ENCODE results near the gene C1GALT1. TPM values are rescaled to one million over a fixed set of nuclear protein-coding genes. Genes with fewer than 3 reads are reported as not detected.

Gene C1GALT1
- total and polyA plus RNA-seq, 9 of the 15 experiments (the other 6 are each of a cell fraction or from before 2014, with no cell fraction given), result 5.0 to 33.2 (median 24.1) TPM

DNA sequence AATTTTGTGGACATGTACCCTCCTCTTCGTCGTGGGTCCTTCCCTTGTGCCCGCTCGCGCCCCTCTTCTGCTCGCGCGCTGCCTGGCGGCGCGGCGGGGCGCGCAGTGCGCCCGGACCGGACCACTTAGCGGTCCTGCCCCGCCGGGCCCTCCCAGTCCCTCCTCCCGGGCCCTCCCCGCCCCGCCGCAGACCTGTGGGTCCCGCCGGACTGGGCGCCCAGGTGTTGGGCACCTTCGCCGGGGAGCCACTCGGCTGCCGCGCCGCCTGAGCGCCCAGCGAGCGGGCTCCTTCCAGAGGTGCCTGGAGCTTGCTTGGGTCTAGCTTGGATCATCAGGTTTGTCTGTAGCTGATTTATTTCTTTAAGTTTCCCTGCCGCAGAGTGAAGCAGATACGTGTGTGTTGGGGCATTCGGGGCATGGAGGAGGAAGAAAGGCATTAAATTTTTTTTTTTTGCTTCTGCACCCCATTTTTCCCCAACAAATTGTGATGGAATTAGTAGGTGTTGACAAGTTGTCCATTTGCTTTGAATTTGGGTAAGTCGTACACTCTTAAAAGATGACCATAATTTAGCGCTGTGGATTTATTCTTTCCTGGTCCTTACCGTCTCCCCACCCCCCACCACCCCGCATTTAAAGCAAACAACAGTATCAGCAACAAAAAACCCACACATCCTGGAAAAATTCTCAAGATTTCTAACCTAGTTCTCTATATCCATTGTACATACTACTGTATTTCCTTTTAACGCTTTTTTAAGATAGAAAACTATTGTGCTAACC is 905 bp downstream of the C1GALT1 start (continued):
- TF ChIP-seq, protein P1, sequence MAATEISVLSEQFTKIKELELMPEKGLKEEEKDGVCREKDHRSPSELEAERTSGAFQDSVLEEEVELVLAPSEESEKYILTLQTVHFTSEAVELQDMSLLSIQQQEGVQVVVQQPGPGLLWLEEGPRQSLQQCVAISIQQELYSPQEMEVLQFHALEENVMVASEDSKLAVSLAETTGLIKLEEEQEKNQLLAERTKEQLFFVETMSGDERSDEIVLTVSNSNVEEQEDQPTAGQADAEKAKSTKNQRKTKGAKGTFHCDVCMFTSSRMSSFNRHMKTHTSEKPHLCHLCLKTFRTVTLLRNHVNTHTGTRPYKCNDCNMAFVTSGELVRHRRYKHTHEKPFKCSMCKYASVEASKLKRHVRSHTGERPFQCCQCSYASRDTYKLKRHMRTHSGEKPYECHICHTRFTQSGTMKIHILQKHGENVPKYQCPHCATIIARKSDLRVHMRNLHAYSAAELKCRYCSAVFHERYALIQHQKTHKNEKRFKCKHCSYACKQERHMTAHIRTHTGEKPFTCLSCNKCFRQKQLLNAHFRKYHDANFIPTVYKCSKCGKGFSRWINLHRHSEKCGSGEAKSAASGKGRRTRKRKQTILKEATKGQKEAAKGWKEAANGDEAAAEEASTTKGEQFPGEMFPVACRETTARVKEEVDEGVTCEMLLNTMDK (IDR thresholded peaks at IDR 0.05; ENCODE audit: borderline replicate concordance, insufficient read depth, low read depth, low read length, poor library complexity, severe bottlenecking), result no peak
- TF ChIP-seq BRF1 (IDR thresholded peaks at IDR 0.05; ENCODE audit: borderline replicate concordance, extremely low read depth, insufficient read length) (no peak), ZFP91 (CRISPR knock-in tag; IDR thresholded peaks at IDR 0.05) (no peak), KLF6 (CRISPR knock-in tag; IDR thresholded peaks at IDR 0.05; ENCODE audit: borderline replicate concordance) (no peak), ZFP1 (CRISPR knock-in tag; IDR thresholded peaks at IDR 0.05) (no peak), NRF1 (conservative IDR thresholded peaks at IDR 0.05 in 1 of 2, IDR thresholded peaks at IDR 0.05 in 1 of 2) (no peak), SMAD1 (IDR thresholded peaks at IDR 0.05; ENCODE audit: low read depth, low read length, partially characterized antibody) (no peak), KHSRP (IDR thresholded peaks at IDR 0.05) (no peak), ZKSCAN3 (CRISPR knock-in tag; IDR thresholded peaks at IDR 0.05) (no peak), CREB1 (IDR thresholded peaks at IDR 0.05) (no peak), CREB1 (CRISPR knock-in tag; IDR thresholded peaks at IDR 0.05) (no peak), HBP1 (CRISPR knock-in tag; IDR thresholded peaks at IDR 0.05) (no peak), HOXB6 (CRISPR knock-in tag; IDR thresholded peaks at IDR 0.05; ENCODE audit: borderline replicate concordance) (no peak), ZNF23 (CRISPR knock-in tag; IDR thresholded peaks at IDR 0.05) (no peak), NR2C1 (IDR thresholded peaks at IDR 0.05) (no peak), NR2C1 (tag; IDR thresholded peaks at IDR 0.05) (no peak), E2F3 (CRISPR knock-in tag; IDR thresholded peaks at IDR 0.05) (0 out of 2 replicates have a peak, but pooled peaks have one; percentile 2), SAP30 (IDR thresholded peaks at IDR 0.05; ENCODE audit: borderline replicate concordance, insufficient read depth, low read depth, low read length, poor library complexity, severe bottlenecking) (peak; percentile 43)
- TF ChIP-seq, protein P2, sequence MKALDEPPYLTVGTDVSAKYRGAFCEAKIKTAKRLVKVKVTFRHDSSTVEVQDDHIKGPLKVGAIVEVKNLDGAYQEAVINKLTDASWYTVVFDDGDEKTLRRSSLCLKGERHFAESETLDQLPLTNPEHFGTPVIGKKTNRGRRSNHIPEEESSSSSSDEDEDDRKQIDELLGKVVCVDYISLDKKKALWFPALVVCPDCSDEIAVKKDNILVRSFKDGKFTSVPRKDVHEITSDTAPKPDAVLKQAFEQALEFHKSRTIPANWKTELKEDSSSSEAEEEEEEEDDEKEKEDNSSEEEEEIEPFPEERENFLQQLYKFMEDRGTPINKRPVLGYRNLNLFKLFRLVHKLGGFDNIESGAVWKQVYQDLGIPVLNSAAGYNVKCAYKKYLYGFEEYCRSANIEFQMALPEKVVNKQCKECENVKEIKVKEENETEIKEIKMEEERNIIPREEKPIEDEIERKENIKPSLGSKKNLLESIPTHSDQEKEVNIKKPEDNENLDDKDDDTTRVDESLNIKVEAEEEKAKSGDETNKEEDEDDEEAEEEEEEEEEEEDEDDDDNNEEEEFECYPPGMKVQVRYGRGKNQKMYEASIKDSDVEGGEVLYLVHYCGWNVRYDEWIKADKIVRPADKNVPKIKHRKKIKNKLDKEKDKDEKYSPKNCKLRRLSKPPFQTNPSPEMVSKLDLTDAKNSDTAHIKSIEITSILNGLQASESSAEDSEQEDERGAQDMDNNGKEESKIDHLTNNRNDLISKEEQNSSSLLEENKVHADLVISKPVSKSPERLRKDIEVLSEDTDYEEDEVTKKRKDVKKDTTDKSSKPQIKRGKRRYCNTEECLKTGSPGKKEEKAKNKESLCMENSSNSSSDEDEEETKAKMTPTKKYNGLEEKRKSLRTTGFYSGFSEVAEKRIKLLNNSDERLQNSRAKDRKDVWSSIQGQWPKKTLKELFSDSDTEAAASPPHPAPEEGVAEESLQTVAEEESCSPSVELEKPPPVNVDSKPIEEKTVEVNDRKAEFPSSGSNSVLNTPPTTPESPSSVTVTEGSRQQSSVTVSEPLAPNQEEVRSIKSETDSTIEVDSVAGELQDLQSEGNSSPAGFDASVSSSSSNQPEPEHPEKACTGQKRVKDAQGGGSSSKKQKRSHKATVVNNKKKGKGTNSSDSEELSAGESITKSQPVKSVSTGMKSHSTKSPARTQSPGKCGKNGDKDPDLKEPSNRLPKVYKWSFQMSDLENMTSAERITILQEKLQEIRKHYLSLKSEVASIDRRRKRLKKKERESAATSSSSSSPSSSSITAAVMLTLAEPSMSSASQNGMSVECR (CRISPR knock-in tag; IDR thresholded peaks at IDR 0.05), result no peak

All from K562 (cell line).